CD4-positive, alpha-beta T cell (primary cell): Measurements from ENCODE around the gene CRIP2. TPM values are rescaled to one million over a fixed set of nuclear protein-coding genes. Genes with fewer than 3 reads are reported as not detected.

Experiments
- ATAC-seq: fragments of 200-7000 bp; cut with Tn5 transposase; one replicate; pipeline ENCODE4 v1.10.0; 2022; ENCODE audit warnings: mild to moderate bottlenecking; ENCODE audit not compliant: poor library complexity
- CTCF ChIA-PET: fragments of 350-600 bp; sonication (Branson Sonifier 250); formaldehyde crosslinking; loops from one replicate; lab custom pipeline; 2021; ENCODE audit warnings: antibody characterized with exemption, inconsistent platforms; lab: Charles Lee
- POLR2A ChIA-PET: fragments of 350-600 bp; sonication (Branson Sonifier 250); formaldehyde crosslinking; loops from one replicate; lab custom pipeline; 2021; ENCODE audit warnings: antibody characterized with exemption, inconsistent platforms; lab: Charles Lee
- DNase-seq, 14 experiments: peaks; one replicate each; pipeline ENCODE4 v3.0.0-alpha.2; 2013 to 2020; ENCODE audit warnings: mixed read lengths in 2 of 14
- H3K27ac ChIP-seq, 2 donors: one replicate each; pipeline versions ENCODE4 v1.5.1 to v1.7.0; 2013; ENCODE audit warnings: low read length in 2 of 2, low read depth in 1 of 2, mild to moderate bottlenecking in 1 of 2
- H3K27me3 ChIP-seq, 2 experiments: 1 replicate in 1 of 2; 2 replicates in 1 of 2; pipeline versions ENCODE4 v1.6.1 to v1.7.0; 2013; ENCODE audit warnings: low read length in 2 of 2, control low read depth in 1 of 2, mild to moderate bottlenecking in 1 of 2, moderate library complexity in 1 of 2; ENCODE audit not compliant: insufficient read depth in 2 of 2, control insufficient read depth in 1 of 2
- H3K36me3 ChIP-seq: one replicate; pipeline ENCODE4 v1.6.1; 2013; ENCODE audit warnings: low read length, control low read depth; ENCODE audit not compliant: insufficient read depth
- H3K4me1 ChIP-seq: one replicate; pipeline ENCODE4 v1.6.1; 2013; ENCODE audit warnings: low read length, control low read depth; ENCODE audit not compliant: insufficient read depth
- H3K4me3 ChIP-seq: one replicate; pipeline ENCODE4 v1.5.1; 2013; ENCODE audit warnings: mild to moderate bottlenecking, low read length, moderate library complexity
- H3K9me3 ChIP-seq, 2 experiments: 1 replicate in 1 of 2; 2 replicates in 1 of 2; pipeline versions ENCODE4 v1.6.1 to v1.7.0; 2013; ENCODE audit warnings: low read length in 2 of 2, mild to moderate bottlenecking in 2 of 2, control low read depth in 1 of 2, moderate library complexity in 1 of 2; ENCODE audit not compliant: control insufficient read depth in 1 of 2, insufficient read depth in 1 of 2
- H3K27ac Mint-ChIP-seq: one replicate; pipeline ENCODE4 v1.8.0; 2020; ENCODE audit warnings: mixed read lengths
- H3K27me3 Mint-ChIP-seq: one replicate; pipeline ENCODE4 v1.8.0; 2021; ENCODE audit warnings: mixed read lengths
- H3K36me3 Mint-ChIP-seq: one replicate; pipeline ENCODE4 v1.8.0; 2021; ENCODE audit warnings: low read depth, mixed read lengths
- H3K4me1 Mint-ChIP-seq: one replicate; pipeline ENCODE4 v1.8.0; 2021; ENCODE audit warnings: low read depth, mixed read lengths
- H3K4me3 Mint-ChIP-seq: one replicate; pipeline ENCODE4 v1.8.0; 2020; ENCODE audit warnings: mild to moderate bottlenecking, mixed read lengths
- H3K9me3 Mint-ChIP-seq: one replicate; pipeline ENCODE4 v1.8.0; 2020; ENCODE audit warnings: mixed read lengths
- CTCF ChIP-seq: fragments of 200-600 bp; IDR thresholded peaks from one replicate; pipeline ENCODE4 v1.8.0; 2022; ENCODE audit warnings: antibody characterized with exemption, mild to moderate bottlenecking
- intact Hi-C, 2 experiments: fragments of 100-400 bp; cut with DNase I in 1 of 2; cut with micrococcal nuclease in 1 of 2; formaldehyde crosslinking; loops; one replicate each; pipeline versions ENCODE4 v1.15.1 to v1.9.0; 2023 to 2025; cut with DNase I, micrococcal nuclease
- total RNA-seq, 174 experiments: library from RNA in 2 of 174; stranded (reverse) in 2 of 174; gene quantifications; one replicate each; pipeline ENCODE4 v1.2.3 and lab custom pipeline; 2021 to 2026

The CRIP2 gene
- total RNA-seq, 2 experiments from 2014 or later: 62.5 to 68.3 TPM

DNA sequence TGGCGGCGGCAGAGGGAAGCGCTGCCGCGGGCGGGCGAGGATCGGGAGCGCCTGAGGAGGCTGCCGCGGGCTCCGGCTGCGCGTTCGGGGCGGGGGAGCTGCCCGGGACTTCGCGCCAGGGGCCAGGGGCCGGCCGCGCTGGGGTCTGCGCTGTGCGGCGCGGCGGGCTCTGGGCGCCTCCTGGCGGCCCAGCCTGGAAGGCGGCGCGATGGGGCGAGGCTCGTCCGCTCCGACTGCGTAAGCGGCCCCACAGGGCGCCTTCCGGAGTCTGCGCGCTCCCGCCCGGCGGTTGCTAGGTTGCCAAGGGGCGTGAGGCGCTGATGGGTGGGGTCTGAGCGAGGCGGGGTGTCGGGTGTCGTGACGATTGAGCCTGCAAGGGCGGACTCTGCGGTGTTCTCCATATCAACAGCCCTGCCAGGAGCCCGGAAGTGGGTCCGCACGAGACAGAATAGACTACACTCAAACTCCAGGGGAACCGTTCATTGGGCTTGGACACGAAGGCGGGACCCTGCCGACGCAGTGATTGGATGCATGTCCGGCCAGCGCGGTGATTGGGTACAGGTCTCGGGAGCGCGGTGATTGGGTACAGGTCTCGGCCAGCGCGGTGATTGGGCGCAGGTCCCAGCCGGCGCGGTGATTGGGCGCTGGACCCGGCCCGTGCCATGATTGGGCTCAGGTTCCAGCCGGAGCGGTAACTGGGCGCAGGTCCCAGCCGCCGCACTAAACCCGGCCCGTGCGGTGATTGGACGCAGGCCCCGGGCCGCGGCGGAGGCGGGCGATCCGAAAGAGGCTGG, 16.1 kb downstream of the CRIP2 start, which contains the start of gene TEDC1:
TEDC1 (plus strand) TSS at position 675 of the 794 bp plus-strand sequence. CDS start 130 bp downstream, outside the sequence.
- ChIA-PET CTCF (interaction anchor here (0.7 to 6.3 kb wide), 21 partner anchors 9 to 176 kb away, joined by 3 to 155 read pairs (median 5); partner anchors contain the start of genes CRIP2, PACS2 and TEX22), POLR2A (interaction anchor here (0.7 to 3.9 kb wide), 16 partner anchors 12 to 690 kb away, joined by 3 to 154 read pairs (median 10); partner anchors contain the start of genes BRF1, CDCA4, GPR132 and PACS2)
- TF ChIP-seq CTCF: peak; percentile 61
- no peaks in the 10 kb centered on the region for H3K27me3 Mint-ChIP-seq
- peaks cover 51% of the 10 kb centered on the region for H3K4me1 ChIP-seq
- H3K9me3 ChIP-seq: no peaks in the 10 kb centered on the region
- intact Hi-C loops: loop anchor here (1.0 to 10.0 kb wide), 11 partner anchors 8 to 696 kb away; partner anchors contain the start of genes AKT1 (in 1 of the 2), GPR132 (in 1 of the 2), PACS2 (in 1 of the 2) and TEX22 (in 1 of the 2)
- H3K36me3 Mint-ChIP-seq: peaks cover 12% of the 10 kb centered on the region
- H3K4me1 Mint-ChIP-seq: peaks cover 21% of the 10 kb centered on the region
- peaks cover 13% of the 10 kb centered on the region for H3K36me3 ChIP-seq
- H3K27ac Mint-ChIP-seq: peak within 1 kb of the TSS; percentile 97
- peak; percentile 66 for ATAC-seq
- no peaks in the 10 kb centered on the region for H3K9me3 Mint-ChIP-seq
- peak within 1 kb of the TSS; percentile 97 for H3K4me3 ChIP-seq
- H3K4me3 Mint-ChIP-seq: peak within 1 kb of the TSS; percentile 89
- H3K27ac ChIP-seq: peak within 1 kb of the TSS; percentile 88 to 95
- peak; percentile 98 to 100 (median 98) for DNase-seq
- H3K27me3 ChIP-seq: no peaks in the 10 kb centered on the region

DNA sequence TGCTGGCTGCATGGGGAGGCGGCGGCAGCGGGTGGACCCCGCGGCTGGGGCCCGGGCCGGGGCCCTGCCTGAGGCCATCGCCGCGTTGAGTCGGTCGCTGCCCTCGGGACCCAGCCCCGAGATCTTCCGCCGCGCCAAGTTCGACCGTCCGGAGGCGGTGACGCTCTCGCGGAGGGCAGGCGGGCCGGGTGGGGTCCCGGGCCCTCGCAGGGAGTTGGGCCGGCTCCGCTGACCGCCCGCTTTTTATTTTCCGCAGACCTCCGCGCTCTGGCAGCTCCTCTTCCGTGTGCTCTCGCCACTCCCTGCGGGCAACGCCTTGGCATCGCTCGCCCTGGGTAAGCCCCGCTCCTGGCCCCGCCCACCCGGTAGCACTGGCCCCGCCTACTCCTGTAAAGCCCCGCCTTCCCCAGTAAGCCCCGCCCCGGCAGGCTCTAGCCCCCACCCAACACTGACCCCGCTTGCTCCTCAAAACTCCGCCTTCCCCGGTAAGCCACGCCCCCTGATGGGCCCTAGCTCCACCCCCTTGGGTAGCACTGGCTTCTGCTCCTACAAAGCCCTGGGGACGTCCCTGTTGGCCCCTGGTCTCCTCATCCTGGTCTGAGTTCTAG, 16.8 kb downstream of the CRIP2 start:
- ChIA-PET CTCF (interaction anchor here (0.5 to 6.3 kb wide), 10 partner anchors 10 to 140 kb away, joined by 3 to 155 read pairs (median 10); partner anchors contain the start of gene CRIP2), POLR2A (interaction anchor here (1.0 to 3.9 kb wide), 7 partner anchors 13 to 471 kb away, joined by 3 to 154 read pairs (median 12); partner anchors contain the start of genes BRF1, CDCA4, PACS2 and TEX22)
- Mint-ChIP-seq H3K9me3 (no peaks in the 10 kb centered on the region), H3K36me3 (peaks cover 12% of the 10 kb centered on the region), H3K27ac (peak overlapping the region; percentile 91), H3K4me1 (peaks cover 18% of the 10 kb centered on the region), H3K4me3 (peak overlapping the region; percentile 89), H3K27me3 (no peaks in the 10 kb centered on the region)
- ATAC-seq (peak; percentile 16), DNase-seq (peak; percentile 63 to 94 (median 81))
- peak overlapping the region; percentile 58 to 95 for H3K27ac ChIP-seq
- H3K4me1 ChIP-seq: peaks cover 44% of the 10 kb centered on the region
- peaks cover 13% of the 10 kb centered on the region for H3K36me3 ChIP-seq
- TF ChIP-seq CTCF: no peak
- H3K4me3 ChIP-seq: peak overlapping the region; percentile 50
- intact Hi-C loops: loop anchor here (1.0 to 10.0 kb wide), 6 partner anchors 37 to 697 kb away; partner anchors contain the start of genes AKT1 (in 1 of the 2), GPR132 (in 1 of the 2), PACS2 (in 1 of the 2) and TEX22 (in 1 of the 2)
- H3K27me3 ChIP-seq: no peaks in the 10 kb centered on the region
- H3K9me3 ChIP-seq: no peaks in the 10 kb centered on the region
